CD4-positive, alpha-beta memory T cell (primary cell): ENCODE results near the gene FMN2. TPM values are rescaled to one million over a fixed set of nuclear protein-coding genes. Genes with fewer than 3 reads are reported as not detected.
"Not testable (repeated sequence)": the region's sequence is repeated elsewhere in the genome, so short reads cannot be mapped to it uniquely, and the experiment has no call there.

Source experiments
- CTCF ChIA-PET: fragments of 350-600 bp; sonication (Branson Sonifier 250); formaldehyde crosslinking; loops from one replicate; lab custom pipeline; 2021; ENCODE audit warnings: inconsistent platforms; ENCODE audit not compliant: partially characterized antibody; lab: Charles Lee
- POLR2A ChIA-PET: fragments of 350-600 bp; sonication (Branson Sonifier 250); formaldehyde crosslinking; loops from one replicate; lab custom pipeline; 2021; ENCODE audit not compliant: partially characterized antibody; lab: Charles Lee
- DNase-seq, 5 donors: peaks; one replicate each; pipeline versions ENCODE4 v3.0.0 to v3.0.0-alpha.2; 2020 to 2022; ENCODE audit warnings: mixed read lengths in 1 of 5
- H3K27ac ChIP-seq: one replicate; pipeline ENCODE4 v1.7.0; 2013; ENCODE audit warnings: low read depth, low read length
- H3K27me3 ChIP-seq: 2 replicates; pipeline ENCODE4 v1.7.0; 2013; ENCODE audit warnings: mild to moderate bottlenecking, low read length, moderate library complexity; ENCODE audit not compliant: insufficient read depth
- H3K36me3 ChIP-seq: 2 replicates; pipeline ENCODE4 v1.7.0; 2013; ENCODE audit warnings: mild to moderate bottlenecking, low read length, moderate library complexity; ENCODE audit not compliant: insufficient read depth
- H3K4me1 ChIP-seq: 2 replicates; pipeline ENCODE4 v1.7.0; 2013; ENCODE audit warnings: mild to moderate bottlenecking, low read length, moderate library complexity; ENCODE audit not compliant: insufficient read depth
- H3K4me3 ChIP-seq, 2 donors: one replicate each; pipeline ENCODE4 v1.7.0; 2013; ENCODE audit warnings: low read length in 2 of 2, mild to moderate bottlenecking in 1 of 2
- H3K9me3 ChIP-seq, 2 donors: one replicate each; pipeline ENCODE4 v1.7.0; 2013; ENCODE audit warnings: low read length in 2 of 2, control low read depth in 1 of 2; ENCODE audit not compliant: control insufficient read depth in 1 of 2
- H3K27ac Mint-ChIP-seq, 7 donors: one replicate each; pipeline ENCODE4 v1.8.0; 2020 to 2021; ENCODE audit warnings: mixed read lengths in 7 of 7, mild to moderate bottlenecking in 6 of 7, inconsistent platforms in 3 of 7, moderate library complexity in 3 of 7
- H3K27me3 Mint-ChIP-seq, 2 donors: one replicate each; pipeline ENCODE4 v1.8.0; 2020 to 2021; ENCODE audit warnings: mixed read lengths in 2 of 2
- H3K36me3 Mint-ChIP-seq, 2 donors: one replicate each; pipeline ENCODE4 v1.8.0; 2020 to 2021; ENCODE audit warnings: mixed read lengths in 2 of 2, inconsistent platforms in 1 of 2, mild to moderate bottlenecking in 1 of 2
- H3K4me1 Mint-ChIP-seq, 4 donors: one replicate each; pipeline ENCODE4 v1.8.0; 2020 to 2021; ENCODE audit warnings: mixed read lengths in 4 of 4, mild to moderate bottlenecking in 1 of 4
- H3K4me3 Mint-ChIP-seq, 8 donors: one replicate each; pipeline ENCODE4 v1.8.0; 2020 to 2021; ENCODE audit warnings: mixed read lengths in 8 of 8, mild to moderate bottlenecking in 7 of 8, moderate library complexity in 6 of 8, inconsistent platforms in 3 of 8
- H3K9me3 Mint-ChIP-seq, 8 donors: one replicate each; pipeline ENCODE4 v1.8.0; 2020 to 2021; ENCODE audit warnings: mixed read lengths in 8 of 8, mild to moderate bottlenecking in 5 of 8, inconsistent platforms in 3 of 8, moderate library complexity in 1 of 8
- intact Hi-C: fragments of 100-400 bp; cut with micrococcal nuclease; formaldehyde crosslinking; loops from one replicate; pipeline ENCODE4 v1.15.1; 2023
- polyA plus RNA-seq, 2 donors: library from polyadenylated mRNA; unstranded; fragments of 300-500 nt; fragmentation: Illumina TruSeq; gene quantifications; one replicate each; pipeline ENCODE4 v1.2.3, GENCODE V29; 2021
- total RNA-seq, 2 experiments: library from RNA; stranded (reverse); gene quantifications; one replicate each; pipeline ENCODE4 v1.2.3, GENCODE V29; 2021

Gene FMN2
- total and polyA plus RNA-seq, 4 experiments from 2014 or later, result not detected

DNA sequence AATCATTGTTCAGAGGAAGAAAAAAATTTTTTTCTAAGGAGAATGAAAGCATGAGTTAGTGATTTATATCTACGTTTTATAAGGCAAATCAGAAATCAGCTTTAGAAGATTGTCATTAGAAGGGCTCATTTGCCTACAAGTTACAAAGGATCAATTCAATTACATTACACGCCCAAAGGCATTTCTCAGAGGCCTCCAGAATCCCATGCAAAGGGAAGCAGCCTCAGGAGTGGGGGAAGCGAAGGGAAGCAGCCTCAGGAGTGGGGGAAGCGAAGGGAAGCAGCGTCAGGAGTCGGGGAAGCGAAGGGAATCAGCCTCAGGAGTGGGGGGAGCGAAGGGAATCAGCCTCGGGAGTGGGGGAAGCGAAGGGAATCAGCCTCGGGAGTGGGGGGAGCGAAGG is 314.1 kb downstream of the FMN2 start:
- Mint-ChIP-seq H3K4me3 (no peak overlapping the region), H3K4me1 (no peaks in the 10 kb centered on the region), H3K36me3 (no peaks in the 10 kb centered on the region), H3K27ac (no peak overlapping the region), H3K27me3 (peaks cover 0 to 2% of the 10 kb centered on the region in 2 donors), H3K9me3 (peaks cover 0 to 3% (median 0%) of the 10 kb centered on the region in 8 donors)
- POLR2A ChIA-PET, result no interaction called here
- Histone ChIP-seq H3K4me1 (no peaks in the 10 kb centered on the region), H3K9me3 (no peaks in the 10 kb centered on the region), H3K36me3 (no peaks in the 10 kb centered on the region), H3K4me3 (no peak overlapping the region), H3K27me3 (no peaks in the 10 kb centered on the region), H3K27ac (no peak overlapping the region)
- intact Hi-C loops, result no loop called here
- DNase-seq, result no peak
- CTCF ChIA-PET, result no interaction called here

DNA sequence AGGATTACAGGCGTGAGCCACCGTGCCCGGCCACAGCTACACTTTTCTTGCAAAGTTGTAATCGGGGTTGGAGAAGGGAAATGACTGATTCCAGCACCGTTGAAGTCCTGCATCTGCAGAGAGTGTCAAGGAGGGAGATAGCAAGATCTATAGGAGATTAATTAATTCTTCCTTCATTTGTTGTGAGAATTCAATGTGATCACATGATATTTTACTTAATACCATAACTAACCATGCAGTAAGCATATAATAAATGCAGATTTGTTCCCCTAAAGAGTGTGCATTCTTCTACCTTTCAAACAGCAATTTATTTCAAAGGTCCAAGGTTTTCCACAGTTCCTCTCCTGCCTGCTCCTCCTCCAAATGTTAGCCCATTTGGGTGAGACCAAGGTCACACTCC is 315.7 kb downstream of the FMN2 start:
- Histone ChIP-seq H3K27ac (no peak overlapping the region), H3K4me3 (no peak overlapping the region), H3K27me3 (no peaks in the 10 kb centered on the region), H3K9me3 (no peaks in the 10 kb centered on the region), H3K36me3 (no peaks in the 10 kb centered on the region), H3K4me1 (no peaks in the 10 kb centered on the region)
- H3K36me3 Mint-ChIP-seq, result no peaks in the 10 kb centered on the region
- H3K4me3 Mint-ChIP-seq, result no peak overlapping the region
- POLR2A ChIA-PET, result no interaction called here
- no peaks in the 10 kb centered on the region for H3K4me1 Mint-ChIP-seq
- H3K27me3 Mint-ChIP-seq, result peaks cover 0 to 3% of the 10 kb centered on the region in 2 donors
- CTCF ChIA-PET, result no interaction called here
- H3K9me3 Mint-ChIP-seq, result peaks cover 0 to 9% (median 3%) of the 10 kb centered on the region in 8 donors
- no peak for DNase-seq
- peak overlapping the region in 1 of 7 donors; percentile 69 for H3K27ac Mint-ChIP-seq
- intact Hi-C loops, result no loop called here

DNA sequence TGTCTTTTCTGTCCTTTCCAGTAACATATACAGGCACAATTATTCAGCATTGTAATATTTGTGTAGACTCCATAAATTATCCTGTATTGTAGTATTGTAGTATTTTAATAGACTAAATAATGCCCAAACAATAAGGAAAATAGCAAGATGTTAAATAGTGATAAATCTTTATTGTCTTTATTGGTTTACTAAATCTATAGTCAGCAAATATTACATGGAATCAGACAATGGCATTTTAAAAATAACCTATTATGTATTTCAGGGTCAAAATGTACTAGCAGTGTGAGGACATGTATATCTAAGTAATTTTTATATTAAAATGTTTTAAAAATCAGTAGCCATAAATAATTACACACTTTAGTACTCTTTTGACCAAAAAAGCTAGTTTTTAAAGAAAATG is 317.9 kb downstream of the FMN2 start:
- Histone ChIP-seq H3K9me3 (no peaks in the 10 kb centered on the region), H3K36me3 (no peaks in the 10 kb centered on the region), H3K27ac (no peak overlapping the region), H3K4me1 (no peaks in the 10 kb centered on the region), H3K4me3 (no peak overlapping the region), H3K27me3 (no peaks in the 10 kb centered on the region)
- no peaks in the 10 kb centered on the region for H3K4me1 Mint-ChIP-seq
- H3K27me3 Mint-ChIP-seq, result peaks cover 3 to 4% of the 10 kb centered on the region in 2 donors
- no peak overlapping the region for H3K27ac Mint-ChIP-seq
- H3K4me3 Mint-ChIP-seq, result no peak overlapping the region
- CTCF ChIA-PET, result no interaction called here
- POLR2A ChIA-PET, result no interaction called here
- no peaks in the 10 kb centered on the region for H3K36me3 Mint-ChIP-seq
- no peak for DNase-seq
- H3K9me3 Mint-ChIP-seq, result peaks cover 0 to 15% (median 4%) of the 10 kb centered on the region in 8 donors
- intact Hi-C loops, result no loop called here

DNA sequence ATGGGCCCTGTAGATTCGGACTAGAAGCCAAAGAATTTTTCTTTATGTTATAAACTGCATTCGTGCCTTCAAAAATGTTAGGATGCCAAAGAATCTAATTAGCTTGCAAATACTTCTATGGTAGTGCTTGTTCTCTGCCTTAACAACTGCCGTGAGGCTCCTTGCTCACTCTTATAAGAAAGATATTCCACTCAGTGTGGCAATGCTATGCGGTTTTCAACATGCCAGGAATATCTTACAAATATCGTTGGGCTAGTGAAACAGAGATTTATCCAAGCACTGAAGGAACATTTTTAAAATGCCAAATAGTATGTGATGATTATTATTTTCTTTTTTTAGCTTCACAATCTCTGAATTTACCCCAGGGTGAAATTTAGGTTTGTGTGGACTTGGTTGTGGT is 322.0 kb downstream of the FMN2 start:
- Histone ChIP-seq H3K27ac (no peak overlapping the region), H3K36me3 (no peaks in the 10 kb centered on the region), H3K27me3 (no peaks in the 10 kb centered on the region), H3K4me1 (no peaks in the 10 kb centered on the region), H3K4me3 (no peak overlapping the region), H3K9me3 (no peaks in the 10 kb centered on the region)
- H3K36me3 Mint-ChIP-seq, result no peaks in the 10 kb centered on the region
- peaks cover 2 to 4% of the 10 kb centered on the region in 2 donors for H3K27me3 Mint-ChIP-seq
- POLR2A ChIA-PET, result no interaction called here
- H3K4me3 Mint-ChIP-seq, result no peak overlapping the region
- peaks cover 0 to 15% (median 3%) of the 10 kb centered on the region in 8 donors for H3K9me3 Mint-ChIP-seq
- no peak for DNase-seq
- no peak overlapping the region for H3K27ac Mint-ChIP-seq
- peaks cover 0 to 1% (median 0%) of the 10 kb centered on the region in 4 donors for H3K4me1 Mint-ChIP-seq
- intact Hi-C loops, result no loop called here
- CTCF ChIA-PET, result no interaction called here

DNA sequence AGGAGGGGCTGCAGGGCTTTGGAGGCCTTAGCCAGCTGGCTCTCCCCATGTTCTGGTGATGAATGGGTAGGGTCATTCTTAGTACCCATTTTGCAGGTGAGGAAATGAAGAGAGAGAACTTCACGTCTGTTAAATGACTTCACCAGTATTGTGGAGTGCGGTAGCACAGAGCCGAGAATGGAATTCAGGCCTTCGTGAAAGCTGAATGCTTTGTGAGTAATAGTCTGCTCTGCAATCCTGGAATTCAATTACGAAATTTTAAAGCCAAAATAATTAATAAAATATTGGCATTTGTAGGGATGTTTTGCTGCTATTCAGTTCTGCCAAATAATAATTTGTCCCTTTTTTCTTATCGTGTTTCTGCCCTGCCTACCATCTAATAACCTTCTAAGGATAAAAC is 322.6 kb downstream of the FMN2 start:
- intact Hi-C loops, result no loop called here
- POLR2A ChIA-PET, result no interaction called here

DNA sequence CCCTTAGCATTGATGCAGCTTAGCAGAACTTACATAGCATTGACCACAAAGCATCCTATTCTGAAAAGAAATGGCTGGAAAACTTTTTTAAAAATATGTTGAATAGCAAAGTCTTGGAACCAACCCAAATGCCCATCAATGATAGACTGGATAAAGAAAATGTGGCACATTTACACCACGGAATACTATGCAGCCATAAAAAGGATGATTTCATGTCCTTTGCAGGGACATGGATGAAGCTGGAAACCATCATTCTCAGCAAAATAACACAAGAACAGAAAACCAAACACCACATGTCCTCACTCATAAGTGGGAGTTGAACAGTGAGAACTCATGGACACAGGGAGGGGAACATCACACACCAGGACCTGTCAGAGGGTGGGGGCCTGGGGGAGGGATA is 323.3 kb downstream of the FMN2 start:
- H3K4me1 Mint-ChIP-seq, H3K36me3 ChIP-seq, H3K9me3 ChIP-seq, POLR2A ChIA-PET, H3K27me3 ChIP-seq, H3K27me3 Mint-ChIP-seq, DNase-seq, intact Hi-C loops, H3K36me3 Mint-ChIP-seq, H3K4me1 ChIP-seq, H3K27ac ChIP-seq, H3K4me3 ChIP-seq, H3K27ac Mint-ChIP-seq: not testable (repeated sequence)
- CTCF ChIA-PET, result interaction anchor here (0.6 kb wide), 1 partner anchor 226 kb away, joined by 3 read pairs; no protein-coding TSS in a partner anchor
- peaks cover 0 to 15% (median 3%) of the 10 kb centered on the region in 8 donors for H3K9me3 Mint-ChIP-seq
- peak overlapping the region in 1 of 8 donors; percentile 54 for H3K4me3 Mint-ChIP-seq

More for the DNA sequence above, 322.6 kb downstream of the FMN2 start:
- Mint-ChIP-seq H3K27ac (no peak overlapping the region), H3K4me3 (no peak overlapping the region), H3K9me3 (peaks cover 0 to 15% (median 3%) of the 10 kb centered on the region in 8 donors), H3K27me3 (peaks cover 2 to 4% of the 10 kb centered on the region in 2 donors), H3K36me3 (no peaks in the 10 kb centered on the region), H3K4me1 (peaks cover 0 to 1% (median 0%) of the 10 kb centered on the region in 4 donors)
- no peak overlapping the region for H3K27ac ChIP-seq
- H3K36me3 ChIP-seq, result no peaks in the 10 kb centered on the region
- no peaks in the 10 kb centered on the region for H3K9me3 ChIP-seq
- H3K27me3 ChIP-seq, result no peaks in the 10 kb centered on the region
- no peak for DNase-seq
- no peaks in the 10 kb centered on the region for H3K4me1 ChIP-seq
- CTCF ChIA-PET, result no interaction called here
- no peak overlapping the region for H3K4me3 ChIP-seq

DNA sequence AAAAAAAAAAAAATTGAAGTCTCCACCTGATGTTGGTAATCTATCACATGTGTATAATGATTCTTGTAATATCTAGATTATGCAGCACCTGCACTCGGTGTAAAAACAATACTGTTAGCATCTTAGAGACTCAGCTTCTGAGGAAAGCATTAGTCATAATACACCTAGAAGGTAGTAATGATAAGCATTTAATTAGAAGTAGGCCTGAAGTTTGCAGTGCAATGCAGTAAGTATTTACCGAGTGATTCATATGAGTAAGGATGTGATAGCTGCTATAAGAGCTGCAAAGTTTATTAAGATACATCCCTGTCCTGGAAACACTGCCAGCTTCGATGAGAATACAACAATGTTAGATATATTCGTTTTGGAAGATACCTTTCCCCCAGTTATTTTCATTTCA is 323.8 kb downstream of the FMN2 start:
- Histone ChIP-seq H3K27me3 (no peaks in the 10 kb centered on the region), H3K27ac (no peak overlapping the region), H3K9me3 (no peaks in the 10 kb centered on the region), H3K36me3 (no peaks in the 10 kb centered on the region), H3K4me3 (no peak overlapping the region), H3K4me1 (no peaks in the 10 kb centered on the region)
- Mint-ChIP-seq H3K4me3 (no peak overlapping the region), H3K27me3 (peaks cover 2 to 4% of the 10 kb centered on the region in 2 donors), H3K36me3 (no peaks in the 10 kb centered on the region), H3K9me3 (peaks cover 0 to 15% (median 3%) of the 10 kb centered on the region in 8 donors), H3K4me1 (peaks cover 0 to 1% (median 0%) of the 10 kb centered on the region in 4 donors), H3K27ac (peak overlapping the region in 1 of 7 donors; percentile 36)
- intact Hi-C loops, result no loop called here
- POLR2A ChIA-PET, result no interaction called here
- CTCF ChIA-PET, result no interaction called here
- DNase-seq, result no peak

DNA sequence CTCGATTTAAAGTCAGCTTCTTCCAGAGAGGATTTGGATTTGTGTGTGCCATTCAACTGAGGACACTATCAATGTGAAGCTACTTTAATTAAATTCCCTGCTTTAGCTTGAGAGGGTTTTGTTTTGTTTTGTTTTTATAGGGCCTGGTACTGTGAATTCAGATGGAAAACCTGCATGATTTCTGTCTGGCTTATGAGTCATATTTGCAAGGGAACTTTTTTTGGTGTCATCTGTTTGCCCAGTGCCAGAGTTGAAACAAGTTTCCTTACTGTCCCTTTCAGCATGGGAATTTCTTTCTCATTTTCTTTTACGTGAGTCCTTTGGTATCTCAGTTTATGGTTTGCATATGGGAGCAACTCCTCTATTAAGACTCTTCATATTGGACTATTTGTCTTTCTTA is 325.6 kb downstream of the FMN2 start:
- H3K27ac Mint-ChIP-seq, result no peak overlapping the region
- no peak overlapping the region for H3K27ac ChIP-seq
- H3K36me3 ChIP-seq, result no peaks in the 10 kb centered on the region
- no peaks in the 10 kb centered on the region for H3K27me3 ChIP-seq
- intact Hi-C loops, result no loop called here
- H3K36me3 Mint-ChIP-seq, result no peaks in the 10 kb centered on the region
- peaks cover 0 to 8% (median 1%) of the 10 kb centered on the region in 8 donors for H3K9me3 Mint-ChIP-seq
- POLR2A ChIA-PET, result no interaction called here
- no peaks in the 10 kb centered on the region for H3K9me3 ChIP-seq
- H3K4me3 ChIP-seq, result no peak overlapping the region
- H3K4me1 ChIP-seq, result no peaks in the 10 kb centered on the region
- CTCF ChIA-PET, result no interaction called here
- H3K4me1 Mint-ChIP-seq, result peaks cover 0 to 1% (median 0%) of the 10 kb centered on the region in 4 donors
- peaks cover 1 to 4% of the 10 kb centered on the region in 2 donors for H3K27me3 Mint-ChIP-seq
- DNase-seq, result no peak
- H3K4me3 Mint-ChIP-seq, result no peak overlapping the region
